Activated CD4-positive, alpha-beta T cell treated with anti-CD3 and anti-CD28 coated beads for 36 hours (primary cell): ENCODE data around the gene ACY1. TPM values are rescaled to one million over a fixed set of nuclear protein-coding genes. Genes with fewer than 3 reads are reported as not detected.

Experiments used
- ATAC-seq: fragments of 200-7000 bp; cut with Tn5 transposase; one replicate; pipeline ENCODE4 v1.10.0; 2021; ENCODE audit warnings: mild to moderate bottlenecking, moderate library complexity
- CTCF ChIA-PET: fragments of 350-600 bp; sonication (Branson Sonifier 250); formaldehyde crosslinking; loops from one replicate; lab custom pipeline; 2021; ENCODE audit warnings: antibody characterized with exemption; lab: Charles Lee
- POLR2A ChIA-PET: fragments of 350-600 bp; sonication (Branson Sonifier 250); formaldehyde crosslinking; loops from one replicate; lab custom pipeline; 2021; ENCODE audit warnings: antibody characterized with exemption, inconsistent platforms; lab: Charles Lee
- DNase-seq: peaks from one replicate; pipeline ENCODE4 v3.0.0-alpha.2; 2020
- H3K27ac Mint-ChIP-seq: one replicate; pipeline ENCODE4 v1.8.0; 2021; ENCODE audit warnings: mixed read lengths
- H3K27me3 Mint-ChIP-seq: one replicate; pipeline ENCODE4 v1.8.0; 2021; ENCODE audit warnings: mixed read lengths
- H3K36me3 Mint-ChIP-seq: one replicate; pipeline ENCODE4 v1.8.0; 2021; ENCODE audit warnings: low read depth, mixed read lengths
- H3K4me1 Mint-ChIP-seq: one replicate; pipeline ENCODE4 v1.8.0; 2021; ENCODE audit warnings: mixed read lengths
- H3K4me3 Mint-ChIP-seq: one replicate; pipeline ENCODE4 v1.8.0; 2021; ENCODE audit warnings: mild to moderate bottlenecking, moderate library complexity, mixed read lengths
- H3K9me3 Mint-ChIP-seq: one replicate; pipeline ENCODE4 v1.8.0; 2021; ENCODE audit warnings: low read depth, mixed read lengths
- intact Hi-C, 2 experiments: fragments of 100-400 bp; cut with DNase I in 1 of 2; cut with micrococcal nuclease in 1 of 2; formaldehyde crosslinking; loops; one replicate each; pipeline versions ENCODE4 v1.14.2 to v1.15.1; 2022 to 2024; cut with DNase I, micrococcal nuclease
- total RNA-seq, 2 experiments: library from RNA; stranded (reverse); gene quantifications; one replicate each; pipeline ENCODE4 v1.2.3, GENCODE V29; 2021

The ACY1 gene
- total RNA-seq, 2 experiments from 2014 or later: 61.5 to 90.0 TPM

DNA sequence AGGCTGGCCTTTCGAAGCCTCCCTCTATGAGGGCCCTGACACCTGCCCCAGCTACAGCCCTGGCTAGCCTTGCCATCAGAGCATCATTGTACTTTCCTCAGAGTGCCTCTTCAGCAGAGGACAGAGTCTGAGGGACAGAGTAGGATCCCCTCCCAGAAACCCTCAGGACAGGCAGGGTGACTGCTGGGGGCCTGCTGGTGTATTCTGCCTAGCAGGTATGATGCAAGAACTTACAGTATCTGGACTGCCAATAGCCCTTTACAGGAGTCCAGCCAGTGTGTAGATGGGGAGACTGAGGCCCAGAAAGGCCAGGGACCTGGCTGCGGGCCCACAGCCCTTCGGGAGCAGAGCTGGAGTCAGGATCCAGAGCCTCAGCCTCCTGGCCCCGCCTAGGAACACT is 54.0 kb downstream of the ACY1 start:
- Mint-ChIP-seq H3K9me3 (no peaks in the 10 kb centered on the region), H3K4me3 (no peak overlapping the region), H3K27ac (no peak overlapping the region), H3K36me3 (no peaks in the 10 kb centered on the region), H3K27me3 (no peaks in the 10 kb centered on the region), H3K4me1 (no peaks in the 10 kb centered on the region)
- DNase-seq (no peak), ATAC-seq (no peak)
- ChIA-PET POLR2A (no interaction called here), CTCF (interaction anchor here (0.6 to 2.6 kb wide), 4 partner anchors 35 to 443 kb away, joined by 3 to 6 read pairs (median 4); no protein-coding TSS in a partner anchor)
- intact Hi-C loops: loop anchor here in 1 of 2 experiments (10.0 kb wide), 1 partner anchor 348 kb away; no protein-coding TSS in a partner anchor

DNA sequence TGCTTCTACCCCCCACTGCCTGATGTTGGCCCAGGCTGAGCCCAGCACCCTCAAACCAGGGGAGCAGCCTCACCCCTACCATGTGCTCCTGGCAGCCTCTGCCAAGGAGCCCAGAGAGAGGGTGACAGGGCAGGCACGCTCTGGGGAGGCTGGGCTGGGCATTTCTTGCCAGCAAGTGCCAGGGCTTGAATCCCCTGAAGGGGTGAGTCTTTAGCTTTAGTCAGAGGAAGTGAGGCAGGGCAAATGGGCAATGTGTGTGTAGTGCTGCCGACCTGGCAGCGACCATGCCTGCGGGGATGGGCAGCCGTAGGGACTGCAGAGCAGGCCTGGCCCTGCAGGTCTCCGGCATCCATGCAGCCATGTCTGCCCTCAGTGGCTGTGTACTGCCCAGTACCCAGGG is 54.9 kb downstream of the ACY1 start:
- POLR2A ChIA-PET: no interaction called here

More for the DNA sequence above, 54.9 kb downstream of the ACY1 start:
- no peaks in the 10 kb centered on the region for H3K27me3 Mint-ChIP-seq
- H3K4me3 Mint-ChIP-seq: no peak overlapping the region
- H3K27ac Mint-ChIP-seq: no peak overlapping the region
- no peaks in the 10 kb centered on the region for H3K4me1 Mint-ChIP-seq
- H3K36me3 Mint-ChIP-seq: no peaks in the 10 kb centered on the region
- intact Hi-C loops: loop anchor here in 1 of 2 experiments (10.0 kb wide), 1 partner anchor 347 kb away; no protein-coding TSS in a partner anchor
- CTCF ChIA-PET: interaction anchor here (0.6 kb wide), 1 partner anchor 346 kb away, joined by 3 read pairs; no protein-coding TSS in a partner anchor
- no peaks in the 10 kb centered on the region for H3K9me3 Mint-ChIP-seq
- DNase-seq (no peak), ATAC-seq (no peak)

Other genes starting within 250 kb of the ACY1 start
- gene IQCF6, start 204.3 kb upstream of the ACY1 start, total RNA-seq: not detected
- gene IQCF2, start 121.9 kb upstream of the ACY1 start, total RNA-seq: not detected
- not detected for gene IQCF5, start 107.9 kb upstream of the ACY1 start, total RNA-seq
- not detected for gene IQCF1, start 80.2 kb upstream of the ACY1 start, total RNA-seq
- gene RRP9, start 41.6 kb upstream of the ACY1 start, total RNA-seq: 10 to 100 TPM; 38.2 to 39.3 TPM
- gene PARP3, start 41.2 kb upstream of the ACY1 start, total RNA-seq: 10 to 100 TPM; 10.6 to 12.2 TPM
- not detected for gene GPR62, start 28.2 kb upstream of the ACY1 start, total RNA-seq
- 10 to 100 TPM; 12.5 to 13.6 TPM for gene PCBP4, start 16.1 kb upstream of the ACY1 start, total RNA-seq
- gene ABHD14B, start 9.5 kb upstream of the ACY1 start, total RNA-seq: 10 to 100 TPM; 62.4 to 65.0 TPM
- gene ABHD14A, start 8.5 kb upstream of the ACY1 start, total RNA-seq: 1 to 10 TPM; 6.3 to 7.5 TPM
- 1,000 to 10,000 TPM; 1,975 to 2,071 TPM for gene RPL29, start 12.4 kb downstream of the ACY1 start, total RNA-seq
- 10 to 100 TPM; 17.1 to 20.3 TPM for gene DUSP7, start 73.0 kb downstream of the ACY1 start, total RNA-seq
- 10 to 100 TPM; 23.4 to 26.1 TPM for gene POC1A, start 170.9 kb downstream of the ACY1 start, total RNA-seq
- 10 to 100 TPM; 52.8 to 68.7 TPM for gene ALAS1, start 214.6 kb downstream of the ACY1 start, total RNA-seq
- under 1 TPM; 0.59 to 0.74 TPM for gene TLR9, start 242.1 kb downstream of the ACY1 start, total RNA-seq